Astrocyte (in vitro differentiated cells and primary cell): ENCODE data around the gene HTR3B. TPM values are rescaled to one million over a fixed set of nuclear protein-coding genes. Genes with fewer than 3 reads are reported as not detected.
"Not testable (repeated sequence)": the region's sequence is repeated elsewhere in the genome, so short reads cannot be mapped to it uniquely, and the experiment has no call there.

Source experiments
- DNase-seq: peaks from one replicate; pipeline ENCODE4 v3.0.0-alpha.2; 2010; ENCODE audit warnings: low read depth
- FAIRE-seq: peaks from 2 replicates; lab custom pipeline; 2011; peaks lifted over from hg19 to GRCh38; lab: Jason Lieb, UNC
- H2AFZ ChIP-seq: 2 replicates; pipeline ENCODE4 v1.6.0; 2012; ENCODE audit warnings: low read depth, low read length, inconsistent platforms
- H3K27ac ChIP-seq: 2 replicates; pipeline ENCODE4 v1.5.1; 2011; ENCODE audit warnings: low read depth, low read length, inconsistent platforms
- H3K27me3 ChIP-seq: 2 replicates; pipeline ENCODE4 v1.6.0; 2011; ENCODE audit warnings: low read length, inconsistent platforms; ENCODE audit not compliant: insufficient read depth
- H3K36me3 ChIP-seq: 2 replicates; pipeline ENCODE4 v1.5.1; 2011; ENCODE audit warnings: low read length, inconsistent platforms; ENCODE audit not compliant: insufficient read depth
- H3K4me1 ChIP-seq: 2 replicates; pipeline ENCODE4 v1.5.1; 2011; ENCODE audit warnings: low read length, inconsistent platforms; ENCODE audit not compliant: insufficient read depth
- H3K4me2 ChIP-seq: 2 replicates; pipeline ENCODE4 v1.6.0; 2012; ENCODE audit warnings: low read length, inconsistent platforms
- H3K4me3 ChIP-seq: 2 replicates; pipeline ENCODE4 v1.5.1; 2011; ENCODE audit warnings: low read depth, mild to moderate bottlenecking, low read length, inconsistent platforms; ENCODE audit not compliant: insufficient read depth
- H3K79me2 ChIP-seq: 2 replicates; pipeline ENCODE4 v1.6.0; 2012; ENCODE audit warnings: mild to moderate bottlenecking, low read length, inconsistent platforms; ENCODE audit not compliant: insufficient read depth
- H3K9ac ChIP-seq: 2 replicates; pipeline ENCODE4 v1.6.0; 2012; ENCODE audit warnings: mild to moderate bottlenecking, low read length, inconsistent platforms
- H3K9me3 ChIP-seq: 2 replicates; pipeline ENCODE4 v1.5.1; 2012; ENCODE audit warnings: low read depth, mild to moderate bottlenecking, low read length, inconsistent platforms; ENCODE audit not compliant: insufficient read depth
- H4K20me1 ChIP-seq: 2 replicates; pipeline ENCODE4 v1.6.0; 2012; ENCODE audit warnings: low read length, inconsistent platforms; ENCODE audit not compliant: insufficient read depth
- H3K27ac Mint-ChIP-seq: one replicate; pipeline ENCODE4 v1.8.0; 2021; ENCODE audit warnings: mild to moderate bottlenecking, mixed read lengths; ENCODE audit not compliant: unreplicated experiment
- H3K27me3 Mint-ChIP-seq: one replicate; pipeline ENCODE4 v1.8.0; 2021; ENCODE audit warnings: low read depth, mixed read lengths; ENCODE audit not compliant: unreplicated experiment
- H3K36me3 Mint-ChIP-seq: one replicate; pipeline ENCODE4 v1.8.0; 2021; ENCODE audit warnings: low read depth, mixed read lengths; ENCODE audit not compliant: unreplicated experiment
- H3K4me1 Mint-ChIP-seq: one replicate; pipeline ENCODE4 v1.8.0; 2021; ENCODE audit warnings: low read depth, mixed read lengths; ENCODE audit not compliant: unreplicated experiment
- H3K4me3 Mint-ChIP-seq: one replicate; pipeline ENCODE4 v1.8.0; 2021; ENCODE audit warnings: mild to moderate bottlenecking, moderate library complexity, mixed read lengths; ENCODE audit not compliant: unreplicated experiment
- H3K9me3 Mint-ChIP-seq: one replicate; pipeline ENCODE4 v1.8.0; 2021; ENCODE audit warnings: mild to moderate bottlenecking, mixed read lengths; ENCODE audit not compliant: unreplicated experiment
- EZH2 ChIP-seq: IDR thresholded peaks from 2 replicates; pipeline ENCODE4 v1.6.1; 2012; ENCODE audit warnings: mild to moderate bottlenecking, low read length, inconsistent platforms; ENCODE audit not compliant: insufficient read depth
- total RNA-seq: library from RNA; stranded (reverse); gene quantifications from 2 replicates; pipeline ENCODE4 v1.2.1, GENCODE V29; 2021
- TF ChIP-seq, protein P1 (sequence below): IDR thresholded peaks from 2 replicates; pipeline ENCODE4 v1.5.1; 2011; ENCODE audit warnings: low read depth, mild to moderate bottlenecking, inconsistent platforms, low read length, moderate library complexity; ENCODE audit not compliant: insufficient read depth

The HTR3B gene
- total RNA-seq, 1 donor from 2014 or later: not detected

GRCh38 chr11:113932788-113933187 lies 28.2 kb downstream of the HTR3B start:
- Mint-ChIP-seq H3K4me3 (no peak overlapping the region), H3K36me3 (no peaks in the 10 kb centered on the region), H3K27me3 (peaks cover 11% of the 10 kb centered on the region), H3K9me3 (peaks cover 2% of the 10 kb centered on the region), H3K4me1 (peaks cover 5% of the 10 kb centered on the region), H3K27ac (no peak overlapping the region)
- no peak overlapping the region for H3K27ac ChIP-seq
- no peaks in the 10 kb centered on the region for H3K27me3 ChIP-seq
- H3K79me2 ChIP-seq: no peaks in the 10 kb centered on the region
- no peak for FAIRE-seq
- H3K36me3 ChIP-seq: no peaks in the 10 kb centered on the region
- no peak for DNase-seq
- H3K4me1 ChIP-seq: no peaks in the 10 kb centered on the region
- no peak overlapping the region for H3K4me2 ChIP-seq
- H4K20me1 ChIP-seq: no peaks in the 10 kb centered on the region
- TF ChIP-seq, protein P1, sequence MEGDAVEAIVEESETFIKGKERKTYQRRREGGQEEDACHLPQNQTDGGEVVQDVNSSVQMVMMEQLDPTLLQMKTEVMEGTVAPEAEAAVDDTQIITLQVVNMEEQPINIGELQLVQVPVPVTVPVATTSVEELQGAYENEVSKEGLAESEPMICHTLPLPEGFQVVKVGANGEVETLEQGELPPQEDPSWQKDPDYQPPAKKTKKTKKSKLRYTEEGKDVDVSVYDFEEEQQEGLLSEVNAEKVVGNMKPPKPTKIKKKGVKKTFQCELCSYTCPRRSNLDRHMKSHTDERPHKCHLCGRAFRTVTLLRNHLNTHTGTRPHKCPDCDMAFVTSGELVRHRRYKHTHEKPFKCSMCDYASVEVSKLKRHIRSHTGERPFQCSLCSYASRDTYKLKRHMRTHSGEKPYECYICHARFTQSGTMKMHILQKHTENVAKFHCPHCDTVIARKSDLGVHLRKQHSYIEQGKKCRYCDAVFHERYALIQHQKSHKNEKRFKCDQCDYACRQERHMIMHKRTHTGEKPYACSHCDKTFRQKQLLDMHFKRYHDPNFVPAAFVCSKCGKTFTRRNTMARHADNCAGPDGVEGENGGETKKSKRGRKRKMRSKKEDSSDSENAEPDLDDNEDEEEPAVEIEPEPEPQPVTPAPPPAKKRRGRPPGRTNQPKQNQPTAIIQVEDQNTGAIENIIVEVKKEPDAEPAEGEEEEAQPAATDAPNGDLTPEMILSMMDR: no peak
- TF ChIP-seq EZH2: no peak
- no peak overlapping the region for H2AFZ ChIP-seq
- H3K4me3 ChIP-seq: no peak overlapping the region
- H3K9me3 ChIP-seq: no peaks in the 10 kb centered on the region
- H3K9ac ChIP-seq: no peak overlapping the region

- not testable (repeated sequence) for H3K9me3 Mint-ChIP-seq, H3K4me2 ChIP-seq, H3K27me3 ChIP-seq, H4K20me1 ChIP-seq, H3K4me3 ChIP-seq, H3K27ac Mint-ChIP-seq, H3K36me3 Mint-ChIP-seq, H3K36me3 ChIP-seq, H3K9me3 ChIP-seq, H3K9ac ChIP-seq, H3K27ac ChIP-seq, H2AFZ ChIP-seq, H3K4me1 ChIP-seq, H3K4me1 Mint-ChIP-seq, H3K79me2 ChIP-seq, DNase-seq, FAIRE-seq, H3K4me3 Mint-ChIP-seq
- peaks cover 15% of the 10 kb centered on the region for H3K27me3 Mint-ChIP-seq
Measured at GRCh38 chr11:113934193-113934592, 29.6 kb downstream of the HTR3B start.

- FAIRE-seq (no peak), DNase-seq (no peak)
- no peaks in the 10 kb centered on the region for H3K27me3 ChIP-seq
- H2AFZ ChIP-seq: no peak overlapping the region
- Mint-ChIP-seq H3K27ac (no peak overlapping the region), H3K36me3 (no peaks in the 10 kb centered on the region), H3K4me1 (peaks cover 5% of the 10 kb centered on the region), H3K4me3 (no peak overlapping the region), H3K27me3 (peaks cover 15% of the 10 kb centered on the region), H3K9me3 (peaks cover 4% of the 10 kb centered on the region)
- no peaks in the 10 kb centered on the region for H3K36me3 ChIP-seq
- H3K79me2 ChIP-seq: no peaks in the 10 kb centered on the region
- H3K9ac ChIP-seq: no peak overlapping the region
- H4K20me1 ChIP-seq: no peaks in the 10 kb centered on the region
- no peak overlapping the region for H3K4me3 ChIP-seq
- TF ChIP-seq, protein P1: no peak
- TF ChIP-seq EZH2: no peak
- no peak overlapping the region for H3K4me2 ChIP-seq
- H3K27ac ChIP-seq: no peak overlapping the region
- H3K9me3 ChIP-seq: no peaks in the 10 kb centered on the region
- H3K4me1 ChIP-seq: no peaks in the 10 kb centered on the region
Measured at GRCh38 chr11:113934761-113935160, 30.2 kb downstream of the HTR3B start.
